ENCODE measurements around the gene HDGFL3.
"Not testable (repeated sequence)": the region's sequence is repeated elsewhere in the genome, so short reads cannot be mapped to it uniquely, and the experiment has no call there.

HDGFL3 gene

GRCh38 chr15:83085461-83085860, 122.2 kb downstream of the HDGFL3 start:
- not testable (repeated sequence) for H3K9ac ChIP-seq (ENCODE audit: low read length); H3K36me3 ChIP-seq (ENCODE audit: control insufficient read depth, insufficient read depth, low read length); H3K4me1 ChIP-seq (ENCODE audit: control insufficient read depth, insufficient read depth, low read length); H3K4me3 ChIP-seq (ENCODE audit: low read length); H3K27me3 ChIP-seq (ENCODE audit: control insufficient read depth, insufficient read depth, low read length); H3K27ac ChIP-seq (ENCODE audit: low read depth, low read length)

DNA sequence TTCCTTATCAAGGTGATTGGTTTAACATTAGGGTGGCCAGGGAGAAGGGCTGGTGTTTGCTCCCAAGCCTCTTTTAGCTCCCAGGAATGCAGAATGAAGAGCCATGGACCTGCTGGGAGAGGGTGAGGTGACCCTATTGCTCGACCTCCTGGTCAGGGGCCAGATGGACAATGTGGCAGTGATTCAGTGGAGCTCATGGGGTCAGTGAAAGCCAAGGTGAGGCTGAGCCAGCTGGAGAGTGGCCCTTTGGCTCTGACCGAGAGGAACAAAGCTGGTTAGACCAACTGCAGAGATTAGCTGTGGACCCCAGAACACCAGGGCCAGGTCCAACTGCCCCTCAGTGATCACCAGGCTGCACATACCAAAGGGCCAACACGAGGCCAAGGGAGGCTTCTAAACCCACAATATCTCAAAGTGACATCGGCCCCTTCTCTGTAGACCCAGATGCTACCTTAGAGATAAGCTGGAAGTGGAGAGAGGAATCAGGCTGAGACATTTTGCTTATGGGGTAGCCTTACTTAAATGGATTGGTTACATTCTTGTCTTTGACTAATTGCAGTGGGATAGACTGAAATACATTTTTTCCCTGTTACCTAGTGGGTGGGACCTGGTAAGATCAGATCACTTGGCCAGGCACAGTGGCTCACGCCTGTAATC, 124.8 kb downstream of the HDGFL3 start:
- no peak overlapping the region for H3K27ac ChIP-seq (ENCODE audit: low read depth, low read length)
- no peaks in the 10 kb centered on the region for H3K4me1 ChIP-seq (ENCODE audit: control insufficient read depth, insufficient read depth, low read length)
- no peak overlapping the region for H3K4me3 ChIP-seq (ENCODE audit: low read length)
- H3K27me3 ChIP-seq (ENCODE audit: control insufficient read depth, insufficient read depth, low read length), result no peaks in the 10 kb centered on the region
- H3K9ac ChIP-seq (ENCODE audit: low read length), result no peak overlapping the region
- no peaks in the 10 kb centered on the region for H3K36me3 ChIP-seq (ENCODE audit: control insufficient read depth, insufficient read depth, low read length)

GRCh38 chr15:83081256-83082014, 126.2 kb downstream of the HDGFL3 start:
- Histone ChIP-seq H3K9ac (ENCODE audit: low read length) (no peak overlapping the region), H3K36me3 (ENCODE audit: control insufficient read depth, insufficient read depth, low read length) (no peaks in the 10 kb centered on the region), H3K4me1 (ENCODE audit: control insufficient read depth, insufficient read depth, low read length) (no peaks in the 10 kb centered on the region), H3K27me3 (ENCODE audit: control insufficient read depth, insufficient read depth, low read length) (no peaks in the 10 kb centered on the region), H3K27ac (ENCODE audit: low read depth, low read length) (no peak overlapping the region), H3K4me3 (ENCODE audit: low read length) (no peak overlapping the region)

GRCh38 chr15:83078712-83079111, 128.9 kb downstream of the HDGFL3 start:
- Histone ChIP-seq H3K27me3 (ENCODE audit: control insufficient read depth, insufficient read depth, low read length) (no peaks in the 10 kb centered on the region), H3K36me3 (ENCODE audit: control insufficient read depth, insufficient read depth, low read length) (no peaks in the 10 kb centered on the region), H3K4me1 (ENCODE audit: control insufficient read depth, insufficient read depth, low read length) (no peaks in the 10 kb centered on the region), H3K27ac (ENCODE audit: low read depth, low read length) (no peak overlapping the region), H3K9ac (ENCODE audit: low read length) (no peak overlapping the region), H3K4me3 (ENCODE audit: low read length) (no peak overlapping the region)
